ENCODE measurements around the gene ZNF775.

Gene ZNF775

GRCh38 chr7:150412518-150413488, 33.7 kb downstream of the ZNF775 start:
- no peak for DNase-seq (ENCODE audit: low spot score)

GRCh38 chr7:150413640-150414081, 34.5 kb downstream of the ZNF775 start:
- no peak for DNase-seq (ENCODE audit: low spot score)

- DNase-seq (ENCODE audit: low spot score): no peak
These were observed 36.3 kb downstream of the ZNF775 start for GRCh38 chr7:150415161-150416153.

GRCh38 chr7:150417239-150417638, 38.1 kb downstream of the ZNF775 start:
- no peak for DNase-seq (ENCODE audit: low spot score)

GRCh38 chr7:150417863-150418262, 38.7 kb downstream of the ZNF775 start:
- DNase-seq (ENCODE audit: low spot score): no peak

- DNase-seq (ENCODE audit: low spot score): no peak
These were observed 41.1 kb downstream of the ZNF775 start for GRCh38 chr7:150420242-150420641.

GRCh38 chr7:150420987-150421674, 42.0 kb downstream of the ZNF775 start:
- DNase-seq (ENCODE audit: low spot score): peak; percentile 86

- DNase-seq (ENCODE audit: low spot score): no peak
These were observed 42.7 kb downstream of the ZNF775 start for GRCh38 chr7:150421831-150422230.

- DNase-seq (ENCODE audit: low spot score): no peak
These were observed 46.5 kb downstream of the ZNF775 start for GRCh38 chr7:150425670-150426069.

GRCh38 chr7:150428671-150429451, 49.7 kb downstream of the ZNF775 start:
- no peak for DNase-seq (ENCODE audit: low spot score)

- no peak for DNase-seq (ENCODE audit: low spot score)
These were observed 50.6 kb downstream of the ZNF775 start for GRCh38 chr7:150429699-150430098.

- no peak for DNase-seq (ENCODE audit: low spot score)
These were observed 51.4 kb downstream of the ZNF775 start for GRCh38 chr7:150430465-150431085.

GRCh38 chr7:150431839-150432658, 52.9 kb downstream of the ZNF775 start:
- no peak for DNase-seq (ENCODE audit: low spot score)

GRCh38 chr7:150432915-150433892, 54.1 kb downstream of the ZNF775 start:
- DNase-seq (ENCODE audit: low spot score): no peak

GRCh38 chr7:150434240-150434639, 55.1 kb downstream of the ZNF775 start:
- DNase-seq (ENCODE audit: low spot score): no peak

GRCh38 chr7:150435047-150435389, 55.9 kb downstream of the ZNF775 start:
- no peak for DNase-seq (ENCODE audit: low spot score)

- no peak for DNase-seq (ENCODE audit: low spot score)
These were observed 56.4 kb downstream of the ZNF775 start for GRCh38 chr7:150435390-150436073.

- DNase-seq (ENCODE audit: low spot score): no peak
These were observed 60.8 kb downstream of the ZNF775 start for GRCh38 chr7:150439967-150440366.

Data from HuH-7.5 (cell line).